Body of pancreas (tissue), 4 donors: ENCODE results near the gene BCL6B. TPM values are rescaled to one million over a fixed set of nuclear protein-coding genes. Genes with fewer than 3 reads are reported as not detected.

Source experiments
- ATAC-seq: fragments of 150-250 bp; one replicate; pipeline ENCODE4 v1.9.1; 2016
- DNase-seq, 4 donors: peaks; one replicate each; pipeline ENCODE4 v3.0.0-alpha.2; 2019
- H3K27ac ChIP-seq, 4 donors: fragments of 200-600 bp; sonication (generic); 1 replicate in 3 of 4; 2 replicates in 1 of 4; pipeline versions ENCODE4 v1.5.1 to v1.6.1; 2016 to 2019; ENCODE audit warnings: mild to moderate bottlenecking in 1 of 4, mixed read lengths in 1 of 4, moderate library complexity in 1 of 4
- H3K27me3 ChIP-seq, 2 donors: fragments of 200-600 bp; sonication (generic); one replicate each; pipeline ENCODE4 v1.6.0; 2016; ENCODE audit warnings: mild to moderate bottlenecking in 1 of 2
- H3K36me3 ChIP-seq, 2 donors: fragments of 200-600 bp; sonication (generic); replicated peaks in 1 of 2; 2 replicates each; pipeline ENCODE4 v1.5.1; 2016; ENCODE audit warnings: low read depth in 2 of 2; ENCODE audit not compliant: insufficient read depth in 1 of 2
- H3K4me1 ChIP-seq: fragments of 200-600 bp; sonication (generic); one replicate; pipeline ENCODE4 v1.6.0; 2016
- H3K4me3 ChIP-seq, 2 donors: fragments of 200-600 bp; sonication (generic); 1 replicate in 1 of 2; 2 replicates in 1 of 2; pipeline ENCODE4 v1.5.1; 2016 to 2019
- H3K9me3 ChIP-seq, 3 donors: fragments of 200-600 bp; sonication (generic); 1 replicate in 2 of 3; 2 replicates in 1 of 3; pipeline ENCODE4 v1.5.1; 2016
- CTCF ChIP-seq, 7 experiments: fragments of 450-650 bp in 4 of 7; fragments of 200-600 bp in 3 of 7; sonication (generic) in 3 of 7; IDR thresholded peaks; one replicate each; pipeline ENCODE4 v1.5.1; 2016 to 2019; ENCODE audit warnings: antibody characterized with exemption in 7 of 7
- POLR2A ChIP-seq, 3 donors: fragments of 450-650 bp; IDR thresholded peaks; one replicate each; pipeline ENCODE4 v1.6.1; 2016; ENCODE audit warnings: antibody characterized with exemption in 3 of 3, mild to moderate bottlenecking in 2 of 3
- WGBS, 2 donors: methylation state at CpG; one replicate each; pipeline ENCODE4 v1.1.5; 2017; 5-methylcytosine and 5-hydroxymethylcytosine counted together
- intact Hi-C: fragments of 100-400 bp; cut with DNase I; formaldehyde crosslinking; loops from one replicate; pipeline ENCODE4 v1.15.1; 2023
- total RNA-seq, 2 donors: library from RNA; depleted of rRNA; stranded (reverse); fragments of >200 nt; gene quantifications; one replicate each; pipeline ENCODE4 v1.1.0, GENCODE V29; 2016

The BCL6B gene
- total RNA-seq, 2 donors from 2014 or later, result 1.6 to 8.9 TPM

DNA sequence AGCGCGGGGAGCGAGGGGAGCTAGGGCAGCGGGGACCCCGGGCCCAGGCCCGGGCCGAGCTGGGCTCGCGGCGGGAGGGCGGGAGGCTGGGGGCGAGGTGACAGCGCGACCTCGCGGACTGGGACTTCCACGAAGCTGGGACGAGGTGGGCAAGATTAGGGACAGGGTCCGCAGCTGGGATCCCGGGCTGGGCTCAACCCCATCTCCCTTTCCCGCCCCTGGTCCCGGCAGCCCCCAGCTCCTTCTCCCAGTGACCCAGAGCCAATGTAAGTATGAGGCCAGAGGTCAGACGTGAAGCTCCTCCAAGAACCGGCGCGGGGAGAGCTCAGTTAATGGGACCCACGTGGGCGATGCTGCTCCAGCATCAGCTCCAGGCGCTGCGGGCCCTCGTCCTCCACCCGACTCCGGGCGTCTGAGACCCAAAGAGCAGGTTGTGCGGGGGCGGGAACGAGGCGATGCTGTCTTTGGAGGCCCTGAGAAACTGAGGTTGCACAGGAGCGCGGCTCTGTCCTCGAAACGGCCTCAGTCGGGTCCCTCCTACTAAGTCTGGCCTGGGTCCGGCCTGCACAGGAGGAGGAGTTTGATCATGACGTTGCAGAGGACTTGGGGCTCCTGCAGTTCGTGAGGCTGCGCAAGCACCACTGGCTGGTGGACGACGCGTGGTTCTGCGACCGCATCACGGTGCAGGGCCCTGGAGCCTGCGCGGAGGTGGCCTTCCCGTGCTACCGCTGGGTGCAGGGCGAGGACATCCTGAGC, 26.4 kb upstream of the BCL6B start:
- intact Hi-C loops, result loop anchor here (10.0 kb wide), 1 partner anchor 322 kb away; no protein-coding TSS in a partner anchor
- Histone ChIP-seq H3K4me1 (peaks cover 11% of the 10 kb centered on the region), H3K9me3 (no peaks in the 10 kb centered on the region), H3K36me3 (peaks cover 0 to 10% of the 10 kb centered on the region in 2 donors), H3K27me3 (no peaks in the 10 kb centered on the region), H3K4me3 (no peak overlapping the region), H3K27ac (no peak overlapping the region)
- 54 to 79% methylated on average over 28 to 56 of the region's 58 CpGs for WGBS, 2 donors
- TF ChIP-seq CTCF (IDR thresholded peaks at IDR 0.05), result no peak
- no peak for TF ChIP-seq POLR2A (IDR thresholded peaks at IDR 0.05)
- DNase-seq (no peak), ATAC-seq (no peak)

- DNase-seq (no peak), ATAC-seq (no peak)
- Histone ChIP-seq H3K36me3 (peaks cover 4 to 13% of the 10 kb centered on the region in 2 donors), H3K4me1 (peaks cover 11% of the 10 kb centered on the region), H3K27ac (no peak overlapping the region), H3K4me3 (no peak overlapping the region), H3K27me3 (no peaks in the 10 kb centered on the region), H3K9me3 (no peaks in the 10 kb centered on the region)
- intact Hi-C loops, result loop anchor here (10.0 kb wide), 1 partner anchor 322 kb away; no protein-coding TSS in a partner anchor
- 80 to 92% methylated on average over 8 of the region's 8 CpGs for WGBS, 2 donors
- no peak for TF ChIP-seq POLR2A (IDR thresholded peaks at IDR 0.05)
- TF ChIP-seq CTCF (IDR thresholded peaks at IDR 0.05), result no peak
These were observed 25.7 kb upstream of the BCL6B start for GRCh38 chr17:6997171-6997570.

DNA sequence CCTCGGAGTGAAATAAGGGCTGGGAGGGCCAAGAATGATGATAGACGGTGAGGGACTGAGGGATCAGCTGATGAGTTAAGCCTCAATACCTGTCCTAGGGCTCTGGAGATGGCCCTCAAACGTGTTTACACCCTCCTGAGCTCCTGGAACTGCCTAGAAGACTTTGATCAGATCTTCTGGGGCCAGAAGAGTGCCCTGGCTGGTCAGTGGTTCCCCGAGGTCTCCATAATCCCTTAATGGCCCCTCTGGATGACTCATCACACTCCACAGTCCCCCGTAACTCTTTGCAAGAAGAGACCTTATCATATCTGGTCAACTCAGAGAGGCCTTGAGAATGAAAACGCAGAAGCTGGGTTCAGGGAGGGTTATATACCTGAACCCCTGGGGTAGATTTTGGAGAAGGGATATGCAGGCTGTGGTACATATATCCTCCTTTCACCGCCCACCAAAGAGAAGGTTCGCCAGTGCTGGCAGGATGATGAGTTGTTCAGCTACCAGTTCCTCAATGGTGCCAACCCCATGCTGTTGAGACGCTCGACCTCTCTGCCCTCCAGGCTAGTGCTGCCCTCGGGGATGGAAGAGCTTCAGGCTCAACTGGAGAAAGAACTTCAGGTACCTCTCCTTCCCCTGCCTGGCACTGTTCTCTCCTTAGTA, 23.9 kb upstream of the BCL6B start:
- Histone ChIP-seq H3K4me3 (no peak overlapping the region), H3K27ac (no peak overlapping the region), H3K9me3 (no peaks in the 10 kb centered on the region), H3K36me3 (peaks cover 6 to 17% of the 10 kb centered on the region in 2 donors), H3K4me1 (peaks cover 11% of the 10 kb centered on the region), H3K27me3 (no peaks in the 10 kb centered on the region)
- no peak for TF ChIP-seq CTCF (IDR thresholded peaks at IDR 0.05)
- no peak for TF ChIP-seq POLR2A (IDR thresholded peaks at IDR 0.05)
- ATAC-seq (no peak), DNase-seq (no peak)
- intact Hi-C loops, result loop anchor here (10.0 kb wide), 1 partner anchor 324 kb away; no protein-coding TSS in a partner anchor
- 83 to 88% methylated on average over 10 to 11 of the region's 11 CpGs for WGBS, 2 donors

DNA sequence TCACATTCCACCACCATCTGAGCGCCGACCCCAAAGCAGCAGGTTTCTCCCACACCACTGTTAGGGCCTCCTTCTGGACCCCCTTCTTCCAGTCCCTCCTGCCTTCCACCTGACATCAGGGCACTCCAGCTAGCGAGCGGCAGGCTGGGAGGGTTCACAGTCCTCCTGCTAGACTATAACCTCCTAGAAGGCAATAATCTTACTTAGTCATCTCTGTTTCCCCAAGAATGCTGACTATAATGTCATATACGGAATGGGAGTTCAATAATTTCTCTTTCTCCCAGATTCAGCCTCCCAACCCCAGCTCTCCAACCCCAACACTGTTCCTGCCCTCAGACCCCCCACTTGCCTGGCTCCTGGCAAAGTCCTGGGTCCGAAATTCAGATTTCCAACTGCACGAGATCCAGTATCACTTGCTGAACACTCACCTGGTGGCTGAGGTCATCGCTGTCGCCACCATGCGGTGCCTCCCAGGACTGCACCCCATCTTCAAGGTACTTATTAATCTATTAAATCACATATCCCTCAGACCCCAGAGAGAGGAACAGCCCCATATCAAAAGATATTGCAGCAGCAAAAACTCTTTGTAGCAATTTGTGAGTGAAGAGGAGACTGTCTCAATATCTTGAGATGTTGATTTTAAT, 21.4 kb upstream of the BCL6B start:
- peaks cover 6 to 17% of the 10 kb centered on the region in 2 donors for H3K36me3 ChIP-seq
- DNase-seq (peak in 1 of 4 donors; percentile 41), ATAC-seq (no peak)
- intact Hi-C loops, result loop anchor here (10.0 kb wide), 1 partner anchor 87 kb away; no protein-coding TSS in a partner anchor
- H3K9me3 ChIP-seq, result no peaks in the 10 kb centered on the region
- no peaks in the 10 kb centered on the region for H3K27me3 ChIP-seq
- H3K4me3 ChIP-seq, result no peak overlapping the region
- TF ChIP-seq CTCF (IDR thresholded peaks at IDR 0.05) (peak in 5 of 7 experiments; percentile 15 to 35 (median 31)), POLR2A (IDR thresholded peaks at IDR 0.05) (no peak)
- 66 to 76% methylated on average over 10 of the region's 10 CpGs for WGBS, 2 donors
- no peak overlapping the region for H3K27ac ChIP-seq
- peaks cover under 1% of the 10 kb centered on the region for H3K4me1 ChIP-seq
